Measurements from ENCODE around the gene PIK3IP1. TPM values are rescaled to one million over a fixed set of nuclear protein-coding genes. Genes with fewer than 3 reads are reported as not detected.
A peak's percentile ranks its signal among the peaks of the same experiment; 100 is the strongest.

The PIK3IP1 gene
- 9.3 and 10.4 TPM in 2 replicates for total RNA-seq

- Mint-ChIP-seq H3K9me3 (no peaks in the 10 kb centered on the region), H3K4me1 (ENCODE audit: low read depth) (peaks cover 65% of the 10 kb centered on the region), H3K27me3 (ENCODE audit: low read depth) (no peaks in the 10 kb centered on the region), H3K27ac (peak within 1 kb of the TSS; percentile 96), H3K4me3 (ENCODE audit: low read depth) (peak within 1 kb of the TSS; percentile 97), H3K36me3 (ENCODE audit: low read depth) (peaks cover 21% of the 10 kb centered on the region)
- intact Hi-C loops (cut with micrococcal nuclease): loop anchor here (1.0 to 10.0 kb wide), 7 partner anchors 21 to 868 kb away; partner anchors contain the start of genes DEPDC5, LIMK2, MTFP1 and PRR14L
- peak; percentile 80 for DNase-seq (ENCODE audit: low spot score)
Measured at GRCh38 chr22:31292236-31292989, at the start of gene PIK3IP1. Gene PIK3IP1, minus strand, starts transcription at chr22:31292488. Its CDS starts 144 bp downstream, at chr22:31292344.

GRCh38 chr22:31341386-31342088, 49.2 kb upstream of the PIK3IP1 start:
- intact Hi-C loops (cut with micrococcal nuclease): no loop called here
- Mint-ChIP-seq H3K9me3 (no peaks in the 10 kb centered on the region), H3K4me3 (ENCODE audit: low read depth) (peak overlapping the region; percentile 88), H3K27ac (peak overlapping the region; percentile 57), H3K27me3 (ENCODE audit: low read depth) (no peaks in the 10 kb centered on the region), H3K36me3 (ENCODE audit: low read depth) (peaks cover 74% of the 10 kb centered on the region), H3K4me1 (ENCODE audit: low read depth) (peaks cover 52% of the 10 kb centered on the region)
- no peak for DNase-seq (ENCODE audit: low spot score)

GRCh38 chr22:31340765-31341247, 48.5 kb upstream of the PIK3IP1 start:
- Mint-ChIP-seq H3K27me3 (ENCODE audit: low read depth) (no peaks in the 10 kb centered on the region), H3K4me3 (ENCODE audit: low read depth) (peak overlapping the region; percentile 11), H3K36me3 (ENCODE audit: low read depth) (peaks cover 79% of the 10 kb centered on the region), H3K4me1 (ENCODE audit: low read depth) (peaks cover 52% of the 10 kb centered on the region), H3K9me3 (no peaks in the 10 kb centered on the region), H3K27ac (no peak overlapping the region)
- intact Hi-C loops (cut with micrococcal nuclease): no loop called here
- no peak for DNase-seq (ENCODE audit: low spot score)

GRCh38 chr22:31340360-31340759, 48.1 kb upstream of the PIK3IP1 start:
- Mint-ChIP-seq H3K27me3 (ENCODE audit: low read depth) (no peaks in the 10 kb centered on the region), H3K4me3 (ENCODE audit: low read depth) (no peak overlapping the region), H3K27ac (no peak overlapping the region), H3K4me1 (ENCODE audit: low read depth) (peaks cover 52% of the 10 kb centered on the region), H3K36me3 (ENCODE audit: low read depth) (peaks cover 81% of the 10 kb centered on the region), H3K9me3 (no peaks in the 10 kb centered on the region)
- intact Hi-C loops (cut with micrococcal nuclease): no loop called here
- DNase-seq (ENCODE audit: low spot score): no peak

- H3K27me3 Mint-ChIP-seq (ENCODE audit: low read depth): no peaks in the 10 kb centered on the region
- H3K27ac Mint-ChIP-seq: no peak overlapping the region
- H3K4me1 Mint-ChIP-seq (ENCODE audit: low read depth): peaks cover 48% of the 10 kb centered on the region
- intact Hi-C loops (cut with micrococcal nuclease): no loop called here
- no peaks in the 10 kb centered on the region for H3K9me3 Mint-ChIP-seq
- DNase-seq (ENCODE audit: low spot score): no peak
- peaks cover 84% of the 10 kb centered on the region for H3K36me3 Mint-ChIP-seq (ENCODE audit: low read depth)
- no peak overlapping the region for H3K4me3 Mint-ChIP-seq (ENCODE audit: low read depth)
Measured at GRCh38 chr22:31339148-31339832, 47.0 kb upstream of the PIK3IP1 start.

GRCh38 chr22:31337178-31337577, 44.9 kb upstream of the PIK3IP1 start:
- Mint-ChIP-seq H3K27ac (peak overlapping the region; percentile 42), H3K9me3 (no peaks in the 10 kb centered on the region), H3K27me3 (ENCODE audit: low read depth) (no peaks in the 10 kb centered on the region), H3K4me1 (ENCODE audit: low read depth) (peaks cover 36% of the 10 kb centered on the region), H3K4me3 (ENCODE audit: low read depth) (no peak overlapping the region), H3K36me3 (ENCODE audit: low read depth) (peaks cover 84% of the 10 kb centered on the region)
- no peak for DNase-seq (ENCODE audit: low spot score)
- intact Hi-C loops (cut with micrococcal nuclease): no loop called here

GRCh38 chr22:31334329-31334728, 42.0 kb upstream of the PIK3IP1 start:
- intact Hi-C loops (cut with micrococcal nuclease): no loop called here
- Mint-ChIP-seq H3K27me3 (ENCODE audit: low read depth) (no peaks in the 10 kb centered on the region), H3K27ac (no peak overlapping the region), H3K4me1 (ENCODE audit: low read depth) (peaks cover 35% of the 10 kb centered on the region), H3K36me3 (ENCODE audit: low read depth) (peaks cover 85% of the 10 kb centered on the region), H3K4me3 (ENCODE audit: low read depth) (no peak overlapping the region), H3K9me3 (no peaks in the 10 kb centered on the region)
- no peak for DNase-seq (ENCODE audit: low spot score)

- H3K36me3 Mint-ChIP-seq (ENCODE audit: low read depth): peaks cover 88% of the 10 kb centered on the region
- H3K9me3 Mint-ChIP-seq: no peaks in the 10 kb centered on the region
- H3K27ac Mint-ChIP-seq: no peak overlapping the region
- no peak overlapping the region for H3K4me3 Mint-ChIP-seq (ENCODE audit: low read depth)
- H3K4me1 Mint-ChIP-seq (ENCODE audit: low read depth): peaks cover 33% of the 10 kb centered on the region
- no peak for DNase-seq (ENCODE audit: low spot score)
- intact Hi-C loops (cut with micrococcal nuclease): no loop called here
- no peaks in the 10 kb centered on the region for H3K27me3 Mint-ChIP-seq (ENCODE audit: low read depth)
Measured at GRCh38 chr22:31333641-31334040, 41.4 kb upstream of the PIK3IP1 start.

GRCh38 chr22:31332886-31333285, 40.6 kb upstream of the PIK3IP1 start:
- Mint-ChIP-seq H3K9me3 (no peaks in the 10 kb centered on the region), H3K36me3 (ENCODE audit: low read depth) (peaks cover 87% of the 10 kb centered on the region), H3K4me1 (ENCODE audit: low read depth) (peaks cover 29% of the 10 kb centered on the region), H3K4me3 (ENCODE audit: low read depth) (no peak overlapping the region), H3K27me3 (ENCODE audit: low read depth) (no peaks in the 10 kb centered on the region), H3K27ac (peak overlapping the region; percentile 15)
- DNase-seq (ENCODE audit: low spot score): no peak
- intact Hi-C loops (cut with micrococcal nuclease): no loop called here

GRCh38 chr22:31332010-31332409, 39.7 kb upstream of the PIK3IP1 start:
- peaks cover 23% of the 10 kb centered on the region for H3K4me1 Mint-ChIP-seq (ENCODE audit: low read depth)
- H3K27me3 Mint-ChIP-seq (ENCODE audit: low read depth): no peaks in the 10 kb centered on the region
- intact Hi-C loops (cut with micrococcal nuclease): no loop called here
- H3K4me3 Mint-ChIP-seq (ENCODE audit: low read depth): no peak overlapping the region
- DNase-seq (ENCODE audit: low spot score): no peak
- no peak overlapping the region for H3K27ac Mint-ChIP-seq
- peaks cover 88% of the 10 kb centered on the region for H3K36me3 Mint-ChIP-seq (ENCODE audit: low read depth)
- no peaks in the 10 kb centered on the region for H3K9me3 Mint-ChIP-seq

- Mint-ChIP-seq H3K4me1 (ENCODE audit: low read depth) (peaks cover 19% of the 10 kb centered on the region), H3K27ac (peak overlapping the region; percentile 56), H3K9me3 (no peaks in the 10 kb centered on the region), H3K27me3 (ENCODE audit: low read depth) (no peaks in the 10 kb centered on the region), H3K4me3 (ENCODE audit: low read depth) (no peak overlapping the region), H3K36me3 (ENCODE audit: low read depth) (peaks cover 88% of the 10 kb centered on the region)
- DNase-seq (ENCODE audit: low spot score): no peak
- intact Hi-C loops (cut with micrococcal nuclease): no loop called here
Measured at GRCh38 chr22:31329453-31330215, 37.3 kb upstream of the PIK3IP1 start.

- Mint-ChIP-seq H3K4me3 (ENCODE audit: low read depth) (no peak overlapping the region), H3K27me3 (ENCODE audit: low read depth) (no peaks in the 10 kb centered on the region), H3K9me3 (no peaks in the 10 kb centered on the region), H3K36me3 (ENCODE audit: low read depth) (peaks cover 82% of the 10 kb centered on the region), H3K27ac (no peak overlapping the region), H3K4me1 (ENCODE audit: low read depth) (peaks cover 19% of the 10 kb centered on the region)
- DNase-seq (ENCODE audit: low spot score): no peak
- intact Hi-C loops (cut with micrococcal nuclease): no loop called here
Measured at GRCh38 chr22:31329029-31329428, 36.7 kb upstream of the PIK3IP1 start.
